Measurements from ENCODE around the gene KLF3. TPM values are rescaled to one million over a fixed set of nuclear protein-coding genes. Genes with fewer than 3 reads are reported as not detected.

Gene KLF3
- total and polyA plus RNA-seq, 2 of the 8 experiments (the other 6 are each of a cell fraction or from before 2014, with no cell fraction given) = 8.0 to 14.9 TPM

DNA sequence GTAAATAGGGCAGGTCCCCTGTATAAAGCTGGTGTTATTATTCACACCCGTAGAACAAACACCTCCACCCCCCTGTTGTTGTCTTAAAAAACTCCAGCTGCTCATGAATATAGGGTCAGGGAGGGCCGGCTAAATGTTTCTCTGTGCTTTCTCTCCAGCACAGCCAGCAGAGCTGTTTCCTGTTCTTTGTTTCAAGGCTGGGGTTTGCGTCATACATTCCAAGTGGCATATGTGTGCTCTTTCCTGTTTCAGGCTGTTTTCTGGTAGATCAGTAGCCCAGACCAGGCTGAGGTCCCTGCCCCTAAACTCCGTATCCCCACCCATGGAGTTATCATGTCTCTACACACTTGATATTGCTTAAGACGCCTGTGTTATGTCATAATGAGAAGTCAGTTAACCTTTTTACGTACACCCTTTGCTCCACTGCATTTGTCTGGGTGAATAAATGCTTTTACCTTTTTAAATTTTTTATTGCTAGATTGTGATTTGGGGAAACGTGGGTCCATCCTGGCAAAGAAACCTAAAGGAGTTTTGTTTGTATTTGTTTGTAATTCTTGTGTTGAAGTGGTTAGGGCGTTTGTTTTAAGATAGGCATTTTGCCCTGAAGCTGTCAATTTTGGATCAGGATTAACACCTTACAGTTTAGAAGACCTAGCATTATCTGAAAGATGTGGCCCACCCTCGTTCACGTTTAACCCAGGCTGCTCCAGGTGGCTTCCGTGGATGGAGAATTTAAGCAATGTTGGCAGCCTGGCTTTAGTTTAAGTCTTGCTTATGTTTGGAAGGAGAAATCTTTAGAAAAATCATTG lies 3.3 kb downstream of the KLF3 start:
- Histone ChIP-seq H4K5ac (ENCODE audit: insufficient read length, low read depth, low read length) (peak overlapping the region; percentile 23), H2BK5ac (ENCODE audit: low read depth, low read length) (peak overlapping the region; percentile 78), H3K56ac (replicated peaks; ENCODE audit: insufficient read length, low read depth, low read length) (peak overlapping the region; percentile 22), H4K20me1 (replicated peaks in 1 of 2; ENCODE audit: control insufficient read depth in 1 of 2, insufficient read depth in 2 of 2, low read length in 2 of 2) (peaks cover 1 to 3% of the 10 kb centered on the region in 2 experiments), H3K4me1 (replicated peaks in 1 of 4; ENCODE audit: control insufficient read depth in 3 of 4, insufficient read depth in 4 of 4, low read length in 3 of 4) (peaks cover 13 to 36% (median 15%) of the 10 kb centered on the region in 4 experiments), H4K91ac (replicated peaks; ENCODE audit: insufficient read length, low read length) (peak overlapping the region; percentile 36), H3K27me3 (replicated peaks in 1 of 4; ENCODE audit: control insufficient read depth in 3 of 4, extremely low read depth in 1 of 4, insufficient read depth in 3 of 4, low read length in 3 of 4) (peaks cover 0 to 10% (median 5%) of the 10 kb centered on the region in 4 experiments; a peak in 5 of 7 replicates), H3K36me3 (ENCODE audit: control insufficient read depth in 2 of 4, insufficient read depth in 4 of 4, low read length in 3 of 4) (no peaks in the 10 kb centered on the region), H3K79me1 (ENCODE audit: low read depth, low read length) (peaks cover 8% of the 10 kb centered on the region), H3K9ac (replicated peaks in 1 of 4; ENCODE audit: extremely low read depth in 1 of 4, low read depth in 3 of 4, low read length in 3 of 4) (peak overlapping the region; percentile 71 to 75 (median 72)), H4K8ac (ENCODE audit: extremely low read depth, insufficient read depth, low read length) (no peak overlapping the region), H3K79me2 (ENCODE audit: control insufficient read depth in 1 of 2, insufficient read depth in 2 of 2, low read length in 2 of 2) (peaks cover 3 to 65% of the 10 kb centered on the region in 2 experiments; a peak in 2 of 4 replicates), H3K4me3 (ENCODE audit: extremely low read depth in 1 of 4, insufficient read depth in 2 of 4, low read depth in 3 of 4, low read length in 4 of 4) (peak overlapping the region; percentile 10 to 92 (median 33); a peak in 6 of 8 replicates), H2AK5ac (ENCODE audit: low read depth, low read length) (no peak overlapping the region; the same call in 1 of the 2 replicates), H2BK12ac (ENCODE audit: low read depth, low read length) (peak overlapping the region; percentile 69; the same call in 1 of the 2 replicates), H2AFZ (ENCODE audit: low read length) (no peak overlapping the region), H3K23ac (ENCODE audit: insufficient read length) (no peak overlapping the region), H2BK120ac (replicated peaks; ENCODE audit: low read depth, low read length) (peak overlapping the region; percentile 5), H2BK20ac (ENCODE audit: low read length) (no peak overlapping the region), H3K27ac (ENCODE audit: low read depth, low read length) (peak overlapping the region; percentile 79; the same call in 1 of the 2 replicates), H3K18ac (ENCODE audit: extremely low read depth, low read length) (peak overlapping the region; percentile 91), H3K9me3 (ENCODE audit: insufficient read depth in 2 of 2, low read depth in 1 of 2, low read length in 1 of 2) (no peaks in the 10 kb centered on the region), H3K4me2 (ENCODE audit: insufficient read depth in 1 of 2, low read depth in 2 of 2, low read length in 2 of 2) (peak overlapping the region; percentile 85 to 94), H3K14ac (ENCODE audit: insufficient read length) (no peak overlapping the region), H2BK15ac (ENCODE audit: low read length) (no peak overlapping the region), H3K4ac (replicated peaks; ENCODE audit: insufficient read length, low read depth, low read length) (peak overlapping the region; percentile 12), H3K23me2 (ENCODE audit: low read depth, low read length) (peaks cover 2% of the 10 kb centered on the region; the same call in 1 of the 2 replicates)
- FAIRE-seq (peak; percentile 97), DNase-seq (ENCODE audit: low read depth in 1 of 2, low spot score in 2 of 2) (peak; percentile 59 to 72)
- 4% methylated on average over 11 of the region's 11 CpGs; no CpG with 5 or more reads in 1 of the 2 experiments for WGBS, 2 experiments (ENCODE audit: extremely low coverage in 1 of 2, insufficient coverage in 1 of 2, insufficient read length in 1 of 2, insufficient replicate concordance in 2 of 2, low coverage in 1 of 2, low lambda C conversion rate in 2 of 2, missing lambda C conversion rate in 1 of 2)
- ChIA-PET POLR2A (ENCODE audit: partially characterized antibody) (interaction anchor here (0.6 to 1.7 kb wide), 11 partner anchors 8 to 538 kb away, joined by 3 to 10 read pairs (median 3); no protein-coding TSS in a partner anchor), CTCF (ENCODE audit: partially characterized antibody) (interaction anchor here (1.0 to 1.7 kb wide), 5 partner anchors 9 to 488 kb away, joined by 3 to 6 read pairs (median 5); no protein-coding TSS in a partner anchor)
- peak; percentile 81 for TF ChIP-seq TAF1 (IDR thresholded peaks at IDR 0.05; ENCODE audit: low read depth, low read length)
- no peak for TF ChIP-seq SIX5 (IDR thresholded peaks at IDR 0.05; ENCODE audit: low read depth, low read length)
- no peak for TF ChIP-seq PHF8 (conservative IDR thresholded peaks at IDR 0.05; ENCODE audit: low read depth, low read length)
- TF ChIP-seq POLR2AphosphoS5 (IDR thresholded peaks at IDR 0.05; ENCODE audit: low read depth, low read length) = peak; percentile 79
- TF ChIP-seq KDM1A (IDR thresholded peaks at IDR 0.05; ENCODE audit: borderline replicate concordance, low read length) = no peak
- TF ChIP-seq FOSL1 (IDR thresholded peaks at IDR 0.05; ENCODE audit: insufficient read depth, low read depth, low read length) = no peak
- TF ChIP-seq NRF1 (IDR thresholded peaks at IDR 0.05; ENCODE audit: low read depth, low read length) = no peak
- TF ChIP-seq CHD2 (IDR thresholded peaks at IDR 0.05; ENCODE audit: low read length) = peak; percentile 63
- no peak for TF ChIP-seq SP2 (IDR thresholded peaks at IDR 0.05; ENCODE audit: low read length)
- no peak for TF ChIP-seq CBX8 (IDR thresholded peaks at IDR 0.05; ENCODE audit: borderline replicate concordance, low read depth, low read length)
